Ishikawa (cell line): Measurements from ENCODE around the gene MACF1.

Experiments
- CEBPB ChIP-seq: IDR thresholded peaks from 2 replicates; pipeline ENCODE4 v1.6.1; 2012
- CREB1 ChIP-seq: IDR thresholded peaks from 2 replicates; pipeline ENCODE4 v1.6.1; 2012; ENCODE audit warnings: low read depth
- EGR1 ChIP-seq: IDR thresholded peaks from 2 replicates; pipeline ENCODE4 v1.6.1; 2012
- EP300 ChIP-seq: IDR thresholded peaks from 2 replicates; pipeline ENCODE4 v1.6.1; 2012; ENCODE audit warnings: borderline replicate concordance
- FOXM1 ChIP-seq: IDR thresholded peaks from 2 replicates; pipeline ENCODE4 v1.6.1; 2012; ENCODE audit warnings: low read depth, borderline replicate concordance
- NFIC ChIP-seq: IDR thresholded peaks from 2 replicates; pipeline ENCODE4 v1.6.1; 2012
- RAD21 ChIP-seq: IDR thresholded peaks from 2 replicates; pipeline ENCODE4 v1.6.1; 2012; ENCODE audit warnings: low read depth
- TAF1 ChIP-seq: IDR thresholded peaks from 2 replicates; pipeline ENCODE4 v1.6.1; 2012; ENCODE audit warnings: low read depth, mild to moderate bottlenecking
- TCF12 ChIP-seq: IDR thresholded peaks from 2 replicates; pipeline ENCODE4 v1.6.1; 2012; ENCODE audit warnings: low read depth
- TEAD4 ChIP-seq: IDR thresholded peaks from 2 replicates; pipeline ENCODE4 v1.6.1; 2012
- YY1 ChIP-seq: IDR thresholded peaks from 2 replicates; pipeline ENCODE4 v1.6.1; 2012; ENCODE audit warnings: low read depth
- ZBTB7A ChIP-seq: IDR thresholded peaks from 2 replicates; pipeline ENCODE4 v1.6.1; 2012; ENCODE audit warnings: low read depth
- TF ChIP-seq, protein P1 (sequence below): IDR thresholded peaks from 2 replicates; pipeline ENCODE4 v1.6.1; 2012
- TF ChIP-seq, protein P2 (sequence below): IDR thresholded peaks from 2 replicates; pipeline ENCODE4 v1.6.1; 2012
- TF ChIP-seq, protein P3 (sequence below): IDR thresholded peaks from 2 replicates; pipeline ENCODE4 v1.6.1; 2012; ENCODE audit warnings: low read depth, mild to moderate bottlenecking

MACF1 gene

DNA sequence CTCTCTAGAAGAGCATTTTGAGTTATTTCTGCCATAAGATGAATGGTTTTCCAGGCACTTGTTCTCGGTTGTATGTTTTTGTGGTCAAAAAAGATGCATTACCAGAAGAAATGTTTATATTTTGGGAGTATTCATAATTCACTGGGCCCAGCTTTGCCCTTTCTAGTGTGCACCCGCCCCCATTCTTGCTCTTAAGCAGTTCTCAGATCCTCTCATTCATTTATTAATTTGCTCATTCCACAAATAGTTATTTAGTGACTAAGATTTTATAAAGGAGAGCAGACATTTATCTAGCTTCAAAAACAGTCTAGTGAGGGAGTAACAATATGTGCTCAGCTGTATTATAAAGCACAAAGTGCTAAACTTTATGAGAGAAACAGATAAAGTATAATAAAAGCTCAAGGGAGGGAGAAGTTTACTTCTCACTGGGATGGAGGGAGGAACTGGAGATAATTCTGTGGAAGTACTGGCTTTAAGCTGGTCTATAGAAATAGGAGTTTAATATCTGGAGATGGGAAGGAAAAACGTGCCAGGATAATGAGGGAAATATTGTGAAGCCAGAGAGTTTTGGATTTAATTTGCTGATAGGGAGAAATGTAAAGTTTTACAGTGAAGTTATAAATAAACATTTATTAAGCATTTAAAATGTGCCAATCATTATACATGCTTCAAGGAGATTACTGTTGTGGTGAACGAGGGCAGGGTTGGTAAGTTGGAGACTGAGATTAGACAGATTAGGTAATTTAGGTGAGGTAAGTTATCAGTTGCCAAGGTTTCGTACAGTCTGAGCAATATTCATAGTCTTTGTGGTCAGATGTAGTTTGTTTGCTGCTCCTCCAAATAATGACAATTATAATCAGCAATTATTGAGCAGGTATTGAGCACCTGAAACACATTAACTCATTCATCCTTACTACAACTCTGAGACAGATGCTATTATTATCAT, 9.1 kb upstream of the MACF1 start:
- TF ChIP-seq RAD21, result no peak
- TF ChIP-seq FOXM1, result no peak
- no peak for TF ChIP-seq CREB1
- TF ChIP-seq, protein P1, sequence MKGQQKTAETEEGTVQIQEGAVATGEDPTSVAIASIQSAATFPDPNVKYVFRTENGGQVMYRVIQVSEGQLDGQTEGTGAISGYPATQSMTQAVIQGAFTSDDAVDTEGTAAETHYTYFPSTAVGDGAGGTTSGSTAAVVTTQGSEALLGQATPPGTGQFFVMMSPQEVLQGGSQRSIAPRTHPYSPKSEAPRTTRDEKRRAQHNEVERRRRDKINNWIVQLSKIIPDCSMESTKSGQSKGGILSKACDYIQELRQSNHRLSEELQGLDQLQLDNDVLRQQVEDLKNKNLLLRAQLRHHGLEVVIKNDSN, result no peak
- no peak for TF ChIP-seq NFIC
- TF ChIP-seq ZBTB7A, result no peak
- TF ChIP-seq, protein P2, sequence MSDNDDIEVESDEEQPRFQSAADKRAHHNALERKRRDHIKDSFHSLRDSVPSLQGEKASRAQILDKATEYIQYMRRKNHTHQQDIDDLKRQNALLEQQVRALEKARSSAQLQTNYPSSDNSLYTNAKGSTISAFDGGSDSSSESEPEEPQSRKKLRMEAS, result no peak
- no peak for TF ChIP-seq TAF1
- no peak for TF ChIP-seq TEAD4
- no peak for TF ChIP-seq YY1
- TF ChIP-seq CEBPB, result no peak
- TF ChIP-seq, protein P3, sequence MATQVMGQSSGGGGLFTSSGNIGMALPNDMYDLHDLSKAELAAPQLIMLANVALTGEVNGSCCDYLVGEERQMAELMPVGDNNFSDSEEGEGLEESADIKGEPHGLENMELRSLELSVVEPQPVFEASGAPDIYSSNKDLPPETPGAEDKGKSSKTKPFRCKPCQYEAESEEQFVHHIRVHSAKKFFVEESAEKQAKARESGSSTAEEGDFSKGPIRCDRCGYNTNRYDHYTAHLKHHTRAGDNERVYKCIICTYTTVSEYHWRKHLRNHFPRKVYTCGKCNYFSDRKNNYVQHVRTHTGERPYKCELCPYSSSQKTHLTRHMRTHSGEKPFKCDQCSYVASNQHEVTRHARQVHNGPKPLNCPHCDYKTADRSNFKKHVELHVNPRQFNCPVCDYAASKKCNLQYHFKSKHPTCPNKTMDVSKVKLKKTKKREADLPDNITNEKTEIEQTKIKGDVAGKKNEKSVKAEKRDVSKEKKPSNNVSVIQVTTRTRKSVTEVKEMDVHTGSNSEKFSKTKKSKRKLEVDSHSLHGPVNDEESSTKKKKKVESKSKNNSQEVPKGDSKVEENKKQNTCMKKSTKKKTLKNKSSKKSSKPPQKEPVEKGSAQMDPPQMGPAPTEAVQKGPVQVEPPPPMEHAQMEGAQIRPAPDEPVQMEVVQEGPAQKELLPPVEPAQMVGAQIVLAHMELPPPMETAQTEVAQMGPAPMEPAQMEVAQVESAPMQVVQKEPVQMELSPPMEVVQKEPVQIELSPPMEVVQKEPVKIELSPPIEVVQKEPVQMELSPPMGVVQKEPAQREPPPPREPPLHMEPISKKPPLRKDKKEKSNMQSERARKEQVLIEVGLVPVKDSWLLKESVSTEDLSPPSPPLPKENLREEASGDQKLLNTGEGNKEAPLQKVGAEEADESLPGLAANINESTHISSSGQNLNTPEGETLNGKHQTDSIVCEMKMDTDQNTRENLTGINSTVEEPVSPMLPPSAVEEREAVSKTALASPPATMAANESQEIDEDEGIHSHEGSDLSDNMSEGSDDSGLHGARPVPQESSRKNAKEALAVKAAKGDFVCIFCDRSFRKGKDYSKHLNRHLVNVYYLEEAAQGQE, result no peak
- TF ChIP-seq TCF12, result no peak
- TF ChIP-seq EP300, result no peak

- no peak for TF ChIP-seq CREB1
- no peak for TF ChIP-seq TEAD4
- TF ChIP-seq, protein P3, result no peak
- TF ChIP-seq, protein P1, result no peak
- TF ChIP-seq FOXM1, result no peak
- no peak for TF ChIP-seq EGR1
- TF ChIP-seq ZBTB7A, result no peak
- TF ChIP-seq NFIC, result no peak
- no peak for TF ChIP-seq TCF12
- TF ChIP-seq RAD21, result no peak
- TF ChIP-seq YY1, result no peak
- no peak for TF ChIP-seq CEBPB
- no peak for TF ChIP-seq EP300
- TF ChIP-seq, protein P2, result no peak
- TF ChIP-seq TAF1, result no peak
These were observed 8.0 kb upstream of the MACF1 start for GRCh38 chr1:39196244-39197215.

GRCh38 chr1:39199593-39199992, 4.9 kb upstream of the MACF1 start:
- TF ChIP-seq EP300 (no peak), TCF12 (no peak), CREB1 (no peak), EGR1 (no peak), YY1 (no peak), CEBPB (no peak), TAF1 (no peak), ZBTB7A (no peak), RAD21 (no peak), FOXM1 (no peak), NFIC (no peak), TEAD4 (no peak)
- TF ChIP-seq, protein P1, result no peak
- TF ChIP-seq, protein P3, result no peak
- TF ChIP-seq, protein P2, result no peak
